Measurements from ENCODE around the gene DNAH1.

DNA sequence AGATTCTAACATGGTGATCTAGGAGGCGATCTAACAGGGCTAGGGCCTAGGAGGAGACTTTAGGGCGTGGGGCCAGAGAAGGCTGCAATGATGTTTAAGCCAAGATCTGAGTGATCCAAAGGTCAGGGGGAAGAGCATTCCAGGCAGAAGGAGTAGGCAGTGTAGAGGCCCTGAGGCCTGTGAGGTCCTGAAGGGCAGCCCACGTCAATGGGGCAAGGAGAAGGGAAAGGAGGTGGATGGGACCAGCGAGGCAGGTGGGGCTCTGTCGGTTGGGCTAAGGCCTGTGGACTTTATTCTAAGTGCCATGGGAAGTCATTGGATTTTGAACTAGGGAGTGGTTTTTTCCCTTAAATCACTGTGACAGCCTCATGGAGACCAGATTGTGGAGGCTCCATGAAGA is 10.2 kb upstream of the DNAH1 start:
- TF ChIP-seq, protein P1, sequence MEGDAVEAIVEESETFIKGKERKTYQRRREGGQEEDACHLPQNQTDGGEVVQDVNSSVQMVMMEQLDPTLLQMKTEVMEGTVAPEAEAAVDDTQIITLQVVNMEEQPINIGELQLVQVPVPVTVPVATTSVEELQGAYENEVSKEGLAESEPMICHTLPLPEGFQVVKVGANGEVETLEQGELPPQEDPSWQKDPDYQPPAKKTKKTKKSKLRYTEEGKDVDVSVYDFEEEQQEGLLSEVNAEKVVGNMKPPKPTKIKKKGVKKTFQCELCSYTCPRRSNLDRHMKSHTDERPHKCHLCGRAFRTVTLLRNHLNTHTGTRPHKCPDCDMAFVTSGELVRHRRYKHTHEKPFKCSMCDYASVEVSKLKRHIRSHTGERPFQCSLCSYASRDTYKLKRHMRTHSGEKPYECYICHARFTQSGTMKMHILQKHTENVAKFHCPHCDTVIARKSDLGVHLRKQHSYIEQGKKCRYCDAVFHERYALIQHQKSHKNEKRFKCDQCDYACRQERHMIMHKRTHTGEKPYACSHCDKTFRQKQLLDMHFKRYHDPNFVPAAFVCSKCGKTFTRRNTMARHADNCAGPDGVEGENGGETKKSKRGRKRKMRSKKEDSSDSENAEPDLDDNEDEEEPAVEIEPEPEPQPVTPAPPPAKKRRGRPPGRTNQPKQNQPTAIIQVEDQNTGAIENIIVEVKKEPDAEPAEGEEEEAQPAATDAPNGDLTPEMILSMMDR (IDR thresholded peaks at IDR 0.05) = no peak
- TF ChIP-seq POLR2A (IDR thresholded peaks at IDR 0.05) (no peak), POLR2AphosphoS5 (IDR thresholded peaks at IDR 0.05) (no peak)

Data from gastroesophageal sphincter (tissue), 3 donors.